Progenitor cell of endocrine pancreas (in vitro differentiated cells): ENCODE results near the gene ACAP3. TPM values are rescaled to one million over a fixed set of nuclear protein-coding genes. Genes with fewer than 3 reads are reported as not detected.

Experiments used
- DNase-seq: peaks from one replicate; pipeline ENCODE4 v3.0.0; 2021; ENCODE audit warnings: low spot score; ENCODE audit not compliant: unreplicated experiment
- H3K27ac Mint-ChIP-seq: 2 replicates; pipeline ENCODE4 v1.8.0; 2021; ENCODE audit warnings: mild to moderate bottlenecking, moderate library complexity, mixed read lengths
- H3K27me3 Mint-ChIP-seq: 2 replicates; pipeline ENCODE4 v1.8.0; 2021; ENCODE audit warnings: mixed read lengths
- H3K36me3 Mint-ChIP-seq: 2 replicates; pipeline ENCODE4 v1.8.0; 2022; ENCODE audit warnings: mixed read lengths; ENCODE audit not compliant: insufficient read depth
- H3K4me1 Mint-ChIP-seq: 2 replicates; pipeline ENCODE4 v1.8.0; 2021; ENCODE audit warnings: low read depth, mixed read lengths
- H3K4me3 Mint-ChIP-seq: 2 replicates; pipeline ENCODE4 v1.8.0; 2021; ENCODE audit warnings: low read depth, mild to moderate bottlenecking, moderate library complexity, mixed read lengths
- H3K9me3 Mint-ChIP-seq: 2 replicates; pipeline ENCODE4 v1.8.0; 2021; ENCODE audit warnings: low read depth, mixed read lengths
- total RNA-seq: library from RNA; stranded (reverse); gene quantifications from 2 replicates; pipeline ENCODE4 v1.2.1, GENCODE V29; 2021
- TF ChIP-seq, protein P1 (sequence below): fragments of 200-600 bp; sonication (generic); IDR thresholded peaks from one replicate; pipeline ENCODE4 v1.5.0; 2021; ENCODE audit warnings: antibody characterized with exemption, mild to moderate bottlenecking; ENCODE audit not compliant: unreplicated experiment

ACAP3 gene
- total RNA-seq, 1 donor from 2014 or later: 111 TPM

DNA sequence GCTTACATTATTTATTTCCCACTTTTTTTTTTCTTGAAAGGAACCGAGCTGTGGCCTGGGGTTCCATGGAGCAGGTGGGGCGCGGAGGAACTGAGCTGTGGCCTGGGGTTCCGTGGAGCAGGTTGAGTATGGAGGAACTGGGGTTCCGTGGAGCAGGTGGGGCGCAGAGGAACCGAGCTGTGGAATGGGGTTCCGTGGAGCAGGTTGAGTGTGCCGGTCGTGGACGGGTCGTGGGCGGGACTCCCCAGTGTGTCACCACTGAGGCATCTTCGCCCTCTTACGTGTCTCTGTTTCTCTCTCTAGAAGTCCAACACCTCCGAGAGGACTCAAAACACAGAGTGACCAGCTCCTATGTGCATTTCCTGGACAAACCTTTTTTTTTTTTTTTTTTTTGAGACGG is 28.7 kb downstream of the ACAP3 start:
- H3K4me3 Mint-ChIP-seq: no peak overlapping the region
- TF ChIP-seq, protein P1, sequence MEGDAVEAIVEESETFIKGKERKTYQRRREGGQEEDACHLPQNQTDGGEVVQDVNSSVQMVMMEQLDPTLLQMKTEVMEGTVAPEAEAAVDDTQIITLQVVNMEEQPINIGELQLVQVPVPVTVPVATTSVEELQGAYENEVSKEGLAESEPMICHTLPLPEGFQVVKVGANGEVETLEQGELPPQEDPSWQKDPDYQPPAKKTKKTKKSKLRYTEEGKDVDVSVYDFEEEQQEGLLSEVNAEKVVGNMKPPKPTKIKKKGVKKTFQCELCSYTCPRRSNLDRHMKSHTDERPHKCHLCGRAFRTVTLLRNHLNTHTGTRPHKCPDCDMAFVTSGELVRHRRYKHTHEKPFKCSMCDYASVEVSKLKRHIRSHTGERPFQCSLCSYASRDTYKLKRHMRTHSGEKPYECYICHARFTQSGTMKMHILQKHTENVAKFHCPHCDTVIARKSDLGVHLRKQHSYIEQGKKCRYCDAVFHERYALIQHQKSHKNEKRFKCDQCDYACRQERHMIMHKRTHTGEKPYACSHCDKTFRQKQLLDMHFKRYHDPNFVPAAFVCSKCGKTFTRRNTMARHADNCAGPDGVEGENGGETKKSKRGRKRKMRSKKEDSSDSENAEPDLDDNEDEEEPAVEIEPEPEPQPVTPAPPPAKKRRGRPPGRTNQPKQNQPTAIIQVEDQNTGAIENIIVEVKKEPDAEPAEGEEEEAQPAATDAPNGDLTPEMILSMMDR: no peak
- no peak overlapping the region for H3K27ac Mint-ChIP-seq
- H3K9me3 Mint-ChIP-seq: no peaks in the 10 kb centered on the region
- H3K4me1 Mint-ChIP-seq: peaks cover 4% of the 10 kb centered on the region
- no peaks in the 10 kb centered on the region for H3K27me3 Mint-ChIP-seq
- no peaks in the 10 kb centered on the region for H3K36me3 Mint-ChIP-seq
- DNase-seq: no peak

DNA sequence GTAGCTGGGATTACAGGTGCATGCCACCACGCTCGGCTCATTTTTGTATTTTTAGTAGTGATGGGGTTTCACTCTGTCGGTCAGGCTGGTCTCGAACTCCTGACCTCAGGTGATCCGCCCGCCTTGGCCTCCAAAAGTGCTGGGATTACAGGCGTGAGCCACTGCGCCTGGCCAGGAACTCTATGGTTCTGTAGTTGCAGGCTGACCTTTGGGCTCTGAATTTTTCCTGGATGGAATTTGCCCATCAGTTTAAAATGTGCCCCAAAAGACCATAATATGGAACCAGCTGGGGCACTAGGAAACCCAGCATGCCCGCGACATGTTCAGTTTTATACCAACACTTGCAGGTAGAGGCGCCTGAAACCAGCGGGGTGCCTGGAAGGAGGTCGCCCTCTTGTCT is 29.1 kb downstream of the ACAP3 start:
- peaks cover 4% of the 10 kb centered on the region for H3K4me1 Mint-ChIP-seq
- no peaks in the 10 kb centered on the region for H3K27me3 Mint-ChIP-seq
- H3K27ac Mint-ChIP-seq: no peak overlapping the region
- no peaks in the 10 kb centered on the region for H3K36me3 Mint-ChIP-seq
- H3K4me3 Mint-ChIP-seq: no peak overlapping the region
- TF ChIP-seq, protein P1: no peak
- DNase-seq: no peak
- H3K9me3 Mint-ChIP-seq: no peaks in the 10 kb centered on the region

DNA sequence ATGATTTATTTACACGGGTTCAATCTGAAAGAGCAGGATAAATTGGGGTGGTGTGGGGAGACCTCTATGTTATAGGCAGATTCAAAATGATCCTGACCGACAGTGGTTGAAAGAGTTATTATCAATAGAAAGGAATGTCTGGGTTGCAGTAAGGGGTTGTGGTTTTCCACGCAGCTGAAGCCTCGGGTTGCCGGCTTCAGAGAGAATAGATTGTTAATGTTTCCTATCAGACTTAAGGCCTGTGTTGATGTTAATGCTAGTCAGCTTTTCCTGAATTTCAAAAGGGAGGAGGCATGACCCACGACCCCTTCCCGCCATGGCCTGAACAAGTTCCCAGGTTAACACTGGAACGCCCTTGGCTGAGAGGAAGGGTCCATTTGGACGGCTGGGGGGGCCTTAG is 31.9 kb downstream of the ACAP3 start:
- Mint-ChIP-seq H3K4me3 (peak overlapping the region; percentile 44), H3K27me3 (no peaks in the 10 kb centered on the region), H3K9me3 (no peaks in the 10 kb centered on the region), H3K4me1 (peaks cover 19% of the 10 kb centered on the region), H3K27ac (peak overlapping the region; percentile 54), H3K36me3 (peaks cover 2% of the 10 kb centered on the region)
- TF ChIP-seq, protein P1: no peak
- DNase-seq: no peak

DNA sequence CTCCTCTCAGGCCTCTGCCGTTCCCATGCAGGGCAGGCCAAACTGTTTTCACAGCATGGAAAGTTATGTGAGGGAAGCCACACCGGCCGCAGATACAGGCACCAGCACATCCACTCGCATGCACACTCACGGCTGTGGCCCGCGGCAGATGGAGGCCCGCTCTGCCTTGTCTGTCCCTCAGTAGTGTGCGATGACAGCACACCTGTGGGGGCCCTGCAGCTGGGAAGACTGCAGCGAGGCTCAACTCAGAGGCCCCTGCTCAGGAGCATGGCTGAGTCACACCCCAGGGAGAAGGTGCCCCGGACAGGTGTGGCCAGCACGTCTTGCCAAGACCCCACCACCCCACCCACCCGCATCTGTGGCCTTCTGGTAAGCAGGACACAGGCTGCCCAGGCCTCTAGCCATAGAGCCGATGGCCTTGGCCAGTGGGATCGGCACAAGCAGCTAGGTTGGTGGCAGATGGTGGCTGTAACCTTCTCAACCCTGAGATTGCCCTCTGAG is 32.7 kb downstream of the ACAP3 start:
- peaks cover 5% of the 10 kb centered on the region for H3K36me3 Mint-ChIP-seq

DNA sequence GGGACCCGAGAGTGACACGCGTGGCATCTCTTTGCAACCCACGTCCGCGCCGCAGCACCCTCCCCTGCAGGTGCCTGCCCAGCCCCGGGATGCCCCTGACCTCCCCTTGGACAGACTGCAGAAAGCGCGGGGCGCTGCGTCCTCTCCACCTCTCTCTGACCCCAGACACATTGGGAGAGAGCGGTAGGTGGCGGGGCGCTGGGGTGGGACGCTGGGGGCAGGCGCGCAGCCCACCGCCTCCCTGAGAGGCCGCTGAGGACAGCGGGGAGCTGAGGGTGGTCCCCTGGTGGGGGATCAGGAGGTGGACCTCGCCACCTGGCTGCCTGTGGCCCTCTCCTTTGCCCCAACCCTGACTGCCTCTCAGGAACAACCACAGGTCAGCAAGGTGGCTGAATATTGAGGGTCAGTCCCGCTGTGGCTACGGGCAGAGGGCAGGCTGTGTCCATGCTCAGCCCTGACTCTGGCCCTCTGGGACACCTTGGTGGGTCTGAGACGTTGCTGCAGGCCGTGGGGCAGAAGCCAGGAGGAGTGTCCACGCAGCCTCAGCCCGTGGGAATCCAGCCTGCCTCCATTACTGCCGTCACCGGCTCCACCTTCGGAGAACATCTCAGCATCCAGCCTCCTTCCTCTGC is 33.3 kb downstream of the ACAP3 start:
- H3K27ac Mint-ChIP-seq: no peak overlapping the region
- DNase-seq: no peak
- TF ChIP-seq, protein P1: no peak

More for the DNA sequence above, 32.7 kb downstream of the ACAP3 start:
- Mint-ChIP-seq H3K27ac (no peak overlapping the region), H3K27me3 (no peaks in the 10 kb centered on the region), H3K4me3 (peak overlapping the region; percentile 71), H3K9me3 (no peaks in the 10 kb centered on the region), H3K4me1 (peaks cover 24% of the 10 kb centered on the region)
- DNase-seq: no peak
- TF ChIP-seq, protein P1: no peak

More for the DNA sequence above, 33.3 kb downstream of the ACAP3 start:
- Mint-ChIP-seq H3K4me1 (peaks cover 24% of the 10 kb centered on the region), H3K36me3 (peaks cover 5% of the 10 kb centered on the region), H3K9me3 (no peaks in the 10 kb centered on the region), H3K4me3 (peak overlapping the region; percentile 71), H3K27me3 (no peaks in the 10 kb centered on the region)
